Heart left ventricle (tissue), 16 donors: ENCODE data around the gene POLR3H. TPM values are rescaled to one million over a fixed set of nuclear protein-coding genes. Genes with fewer than 3 reads are reported as not detected.
"Not testable (repeated sequence)": the region's sequence is repeated elsewhere in the genome, so short reads cannot be mapped to it uniquely, and the experiment has no call there.

Experiments
- ATAC-seq, 4 donors: fragments of 200-7000 bp; cut with Tn5 transposase; one replicate each; pipeline ENCODE4 v1.9.1; 2020 to 2022; ENCODE audit warnings: moderate library complexity in 4 of 4, mild to moderate bottlenecking in 3 of 4, moderate number of reproducible peaks in 1 of 4
- DNase-seq, 5 donors: peaks; one replicate each; pipeline ENCODE4 v3.0.0-alpha.2; 2020
- H3K27ac ChIP-seq, 12 donors: fragments of 200-600 bp; sonication (generic) in 4 of 12; one replicate each; pipeline versions ENCODE4 v1.5.0 to v1.8.0; 2016 to 2022; ENCODE audit warnings: mild to moderate bottlenecking in 2 of 12
- H3K27me3 ChIP-seq, 9 donors: fragments of 200-600 bp; sonication (generic) in 2 of 9; one replicate each; pipeline versions ENCODE4 v1.5.1 to v1.8.0; 2016 to 2022; ENCODE audit warnings: mild to moderate bottlenecking in 3 of 9
- H3K36me3 ChIP-seq, 9 donors: fragments of 200-600 bp; sonication (generic) in 2 of 9; one replicate each; pipeline versions ENCODE4 v1.5.0 to v1.8.0; 2018 to 2022; ENCODE audit warnings: mild to moderate bottlenecking in 2 of 9
- H3K4me1 ChIP-seq, 12 donors: fragments of 200-600 bp; sonication (generic) in 4 of 12; one replicate each; pipeline versions ENCODE4 v1.5.0 to v1.8.0; 2016 to 2022; ENCODE audit warnings: mild to moderate bottlenecking in 3 of 12
- H3K4me3 ChIP-seq, 12 donors: fragments of 200-600 bp; sonication (generic) in 4 of 12; one replicate each; pipeline versions ENCODE4 v1.5.0 to v1.8.0; 2017 to 2022; ENCODE audit warnings: mild to moderate bottlenecking in 9 of 12, moderate library complexity in 4 of 12
- H3K9me3 ChIP-seq, 12 donors: fragments of 200-600 bp; sonication (generic) in 4 of 12; one replicate each; pipeline versions ENCODE4 v1.5.0 to v1.8.0; 2016 to 2022; ENCODE audit warnings: mild to moderate bottlenecking in 1 of 12
- CTCF ChIP-seq, 12 donors: fragments of 200-600 bp; sonication (generic) in 4 of 12; IDR thresholded peaks; one replicate each; pipeline versions ENCODE4 v1.5.0 to v1.8.0; 2018 to 2022; ENCODE audit warnings: antibody characterized with exemption in 12 of 12, mild to moderate bottlenecking in 5 of 12
- POLR2A ChIP-seq, 2 donors: fragments of 450-650 bp; IDR thresholded peaks; one replicate each; pipeline ENCODE4 v1.6.1; 2017; ENCODE audit warnings: antibody characterized with exemption in 2 of 2, mild to moderate bottlenecking in 2 of 2, moderate library complexity in 2 of 2
- WGBS, 4 donors: extraction: QIAGEN DNeasy Blood & Tissue Kit in 2 of 4; methylation state at CpG; one replicate each; pipeline versions ENCODE4 v1.1.5 to v1.1.7; 2013 to 2018; 5-methylcytosine and 5-hydroxymethylcytosine counted together
- intact Hi-C, 10 donors: fragments of 100-400 bp; cut with DNase I; formaldehyde crosslinking; loops; one replicate each; pipeline versions ENCODE4 v1.11.1 to v1.14.2; 2022
- polyA plus RNA-seq, 2 donors: library from polyadenylated mRNA; stranded (reverse); fragments of 200-250 nt; gene quantifications; one replicate each; pipeline ENCODE4 v1.2.3, GENCODE V29; 2013
- total RNA-seq, 9 donors: library from RNA; depleted of rRNA in 2 of 9; stranded (reverse); fragments of >200 nt in 2 of 9; fragmentation: NEBNext Ultra II Directional in 3 of 9; extraction: Animal tissue kit (Norgen Biotek cat#: 25700) in 3 of 9; gene quantifications; one replicate each; pipeline versions ENCODE4 v1.1.0 to v1.2.4, GENCODE V29; 2016 to 2023
- donor health status: ischemic (EF 13 %, LVEDD 7.1; RV severe dilation, severe dysfunction).
- donor health status: healthy with polysubstance abuse.
- donor health status: DM: no; HTN: yes; CAD: no.
- donor health status: DM: no; HTN: no; CAD: no.
- donor health status: ischemic (EF 25% LVEDD 6.9; RV normal size, moderate dysfunction).
- donor health status: ischemic (EF 25% LVEDD 5.7; RV mildly dilated, moderate dysfunction).
- donor health status: healthy.
- donor health status: DM: yes; HTN: yes; CAD: no.
- donor health status: ischemic (EF 35%, LVEDD 5.7; RV mildly dilated, moderate dysfunction).
- donor health status: nonischemic (EF 11% LVEDD 7.7; RV severe dilation, severe dysfunction).
- donor health status: DM: yes; HTN: yes; CAD: no.
- donor health status: PGD.
- donor health status: ischemic (EF 29% LVEDD 5.4; RV normal size, mild dysfunction).
- donor health status: nonischemic (EF 23%, LVEDD 6.1; RV moderate dilation, normal function).

Gene POLR3H
- total and polyA plus RNA-seq, 11 donors: 12.2 to 31.2 (median 19.3) TPM

DNA sequence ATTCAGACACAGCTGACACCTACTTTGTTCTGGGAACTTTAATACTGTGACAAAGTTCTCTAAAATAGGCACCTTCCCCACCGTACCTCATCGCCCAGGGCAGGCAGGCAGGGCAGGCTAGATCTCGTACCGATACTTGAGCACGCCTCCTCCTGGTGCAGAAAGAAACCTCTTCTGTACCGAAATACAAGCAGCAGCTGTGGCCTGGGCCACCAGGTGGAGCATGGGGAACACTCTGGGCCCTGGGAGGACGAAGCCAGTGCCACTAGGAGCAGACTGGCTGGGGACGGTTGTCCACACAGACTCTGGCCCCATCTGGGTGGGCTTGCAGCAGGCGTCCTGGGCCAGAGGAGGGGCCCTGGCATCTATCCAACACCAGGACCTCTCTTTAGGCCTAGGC, 32.6 kb upstream of the POLR3H start:
- Histone ChIP-seq H3K27me3 (no peaks in the 10 kb centered on the region), H3K27ac (peak overlapping the region in 4 of 12 donors; percentile 21 to 75 (median 57)), H3K4me1 (peaks cover 0 to 46% (median 11%) of the 10 kb centered on the region in 12 donors), H3K4me3 (no peak overlapping the region), H3K9me3 (no peaks in the 10 kb centered on the region), H3K36me3 (peaks cover 0 to 45% (median 9%) of the 10 kb centered on the region in 9 donors)
- peak; percentile 57 to 78 (median 73) for DNase-seq
- ATAC-seq: peak; percentile 25 to 69 (median 45)
- intact Hi-C loops: no loop called here
- WGBS, 4 donors: 48 to 68% (median 62%) methylated on average over 6 to 9 of the region's 9 CpGs
- TF ChIP-seq POLR2A (IDR thresholded peaks at IDR 0.05) (no peak), CTCF (IDR thresholded peaks at IDR 0.05) (peak; percentile 45 to 75 (median 63))

GRCh38 chr22:41575533-41575932, 31.3 kb upstream of the POLR3H start:
- Histone ChIP-seq H3K4me3 (no peak overlapping the region), H3K27ac (peak overlapping the region in 10 of 12 donors; percentile 9 to 75 (median 58)), H3K27me3 (no peaks in the 10 kb centered on the region), H3K4me1 (peaks cover 0 to 46% (median 11%) of the 10 kb centered on the region in 12 donors), H3K36me3 (peaks cover 0 to 39% (median 4%) of the 10 kb centered on the region in 9 donors), H3K9me3 (no peaks in the 10 kb centered on the region)
- 84 to 93% (median 90%) methylated on average over 3 to 15 of the region's 15 CpGs for WGBS, 4 donors
- DNase-seq (peak in 1 of 5 donors; percentile 20), ATAC-seq (no peak)
- no peak for TF ChIP-seq POLR2A (IDR thresholded peaks at IDR 0.05)
- TF ChIP-seq CTCF (IDR thresholded peaks at IDR 0.05): no peak
- intact Hi-C loops: no loop called here

GRCh38 chr22:41574847-41575381, 30.6 kb upstream of the POLR3H start:
- intact Hi-C loops: no loop called here
- peak; percentile 49 to 72 (median 52) for ATAC-seq
- Histone ChIP-seq H3K27ac (peak overlapping the region; percentile 25 to 75 (median 54)), H3K4me3 (no peak overlapping the region), H3K36me3 (peaks cover 0 to 35% (median 3%) of the 10 kb centered on the region in 9 donors), H3K27me3 (no peaks in the 10 kb centered on the region), H3K9me3 (no peaks in the 10 kb centered on the region), H3K4me1 (peaks cover 0 to 46% (median 11%) of the 10 kb centered on the region in 12 donors)
- TF ChIP-seq POLR2A (IDR thresholded peaks at IDR 0.05) (no peak), CTCF (IDR thresholded peaks at IDR 0.05) (no peak)
- 20 to 51% (median 46%) methylated on average over 13 to 26 of the region's 26 CpGs for WGBS, 4 donors
- DNase-seq: peak; percentile 76 to 93 (median 87)

DNA sequence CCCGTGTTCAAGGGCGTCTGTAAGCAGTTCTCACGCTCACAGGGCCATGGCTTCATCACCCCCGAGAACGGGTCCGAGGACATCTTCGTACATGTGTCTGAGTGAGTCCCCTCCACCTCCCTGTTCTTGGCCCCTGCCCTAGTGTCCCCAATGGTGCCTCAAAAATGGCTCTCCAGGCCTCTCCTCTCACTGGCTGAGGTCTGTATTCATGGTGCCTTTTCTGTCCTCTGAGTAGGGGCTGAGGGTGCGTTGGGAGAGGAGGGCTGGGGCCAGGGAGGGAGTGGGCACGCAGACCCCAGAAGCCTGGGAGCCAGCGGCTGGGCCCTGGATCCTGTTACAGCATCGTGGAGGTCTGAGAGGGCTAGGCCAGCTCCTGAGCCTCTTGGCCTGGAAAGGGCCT, 29.4 kb upstream of the POLR3H start:
- DNase-seq: peak in 1 of 5 donors; percentile 21
- TF ChIP-seq POLR2A (IDR thresholded peaks at IDR 0.05) (no peak), CTCF (IDR thresholded peaks at IDR 0.05) (no peak)
- WGBS, 4 donors: 91 to 94% (median 93%) methylated on average over 9 to 11 of the region's 11 CpGs
- H3K4me1 ChIP-seq: peaks cover 0 to 49% (median 14%) of the 10 kb centered on the region in 12 donors
- peak overlapping the region in 1 of 12 donors; percentile 16 for H3K27ac ChIP-seq
- no peak for ATAC-seq
- H3K27me3 ChIP-seq: no peaks in the 10 kb centered on the region
- no peaks in the 10 kb centered on the region for H3K9me3 ChIP-seq
- no peak overlapping the region for H3K4me3 ChIP-seq
- intact Hi-C loops: no loop called here
- H3K36me3 ChIP-seq: peaks cover 0 to 22% (median 3%) of the 10 kb centered on the region in 9 donors

GRCh38 chr22:41572305-41572704, 28.0 kb upstream of the POLR3H start:
- H3K4me1 ChIP-seq: peaks cover 0 to 55% (median 14%) of the 10 kb centered on the region in 12 donors
- whole genome bisulfite sequencing, 4 donors: 94 to 98% (median 95%) methylated on average over 3 of the region's 3 CpGs
- H3K4me3 ChIP-seq, H3K9me3 ChIP-seq, H3K27me3 ChIP-seq, ATAC-seq, DNase-seq, H3K27ac ChIP-seq, intact Hi-C loops: not testable (repeated sequence)
- H3K36me3 ChIP-seq: peaks cover 0 to 18% (median 3%) of the 10 kb centered on the region in 9 donors
